Dermis microvascular lymphatic vessel endothelial cell (primary cell): ENCODE results near the gene FUT8. TPM values are rescaled to one million over a fixed set of nuclear protein-coding genes. Genes with fewer than 3 reads are reported as not detected.
A peak's percentile ranks its signal among the peaks of the same experiment; 100 is the strongest.

Source experiments
- DNase-seq, 2 donors: peaks; one replicate each; pipeline versions ENCODE4 v3.0.0 to v3.0.0-alpha.2; 2010; ENCODE audit warnings: low read depth in 2 of 2
- total RNA-seq: library from RNA; depleted of rRNA; stranded (reverse); fragments of >200 nt; gene quantifications from 2 replicates; pipeline ENCODE4 v1.2.1, GENCODE V29; 2014

FUT8 gene
- total RNA-seq, 1 donor from 2014 or later, result 9.5 TPM

GRCh38 chr14:65491274-65491673 is 78.7 kb downstream of the FUT8 start:
- no peak for DNase-seq

GRCh38 chr14:65492266-65492665 is 79.7 kb downstream of the FUT8 start:
- no peak for DNase-seq

GRCh38 chr14:65495196-65495595 is 82.7 kb downstream of the FUT8 start:
- no peak for DNase-seq

GRCh38 chr14:65496178-65496993 is 83.9 kb downstream of the FUT8 start:
- no peak for DNase-seq

- DNase-seq, result no peak
These were observed 86.6 kb downstream of the FUT8 start for GRCh38 chr14:65499138-65499537.

- no peak for DNase-seq
These were observed 87.5 kb downstream of the FUT8 start for GRCh38 chr14:65500075-65500474.

- DNase-seq, result no peak
These were observed 88.8 kb downstream of the FUT8 start for GRCh38 chr14:65501328-65501727.

- peak in 1 of 2 donors; percentile 2 for DNase-seq
These were observed 90.2 kb downstream of the FUT8 start for GRCh38 chr14:65502676-65503124.

GRCh38 chr14:65503771-65504170 is 91.2 kb downstream of the FUT8 start:
- no peak for DNase-seq

- no peak for DNase-seq
These were observed 94.3 kb downstream of the FUT8 start for GRCh38 chr14:65506801-65507200.

- DNase-seq, result no peak
These were observed 97.3 kb downstream of the FUT8 start for GRCh38 chr14:65509842-65510241.

GRCh38 chr14:65513671-65514070 is 101.1 kb downstream of the FUT8 start:
- DNase-seq, result no peak

- no peak for DNase-seq
These were observed 105.4 kb downstream of the FUT8 start for GRCh38 chr14:65517635-65518542.

- DNase-seq, result no peak
These were observed 115.5 kb downstream of the FUT8 start for GRCh38 chr14:65528069-65528468.

GRCh38 chr14:65531148-65531547 is 118.6 kb downstream of the FUT8 start:
- DNase-seq, result no peak

GRCh38 chr14:65533736-65534404 is 121.3 kb downstream of the FUT8 start:
- no peak for DNase-seq

GRCh38 chr14:65536781-65537423 is 124.4 kb downstream of the FUT8 start:
- DNase-seq, result no peak

- DNase-seq, result no peak
These were observed 136.3 kb downstream of the FUT8 start for GRCh38 chr14:65548878-65549277.

GRCh38 chr14:65549429-65549828 is 136.9 kb downstream of the FUT8 start:
- DNase-seq, result no peak

- DNase-seq, result no peak
These were observed 138.5 kb downstream of the FUT8 start for GRCh38 chr14:65550779-65551643.
